HG03060 (cell line): Measurements from ENCODE around the gene SEC23B.
"Not testable (repeated sequence)": the region's sequence is repeated elsewhere in the genome, so short reads cannot be mapped to it uniquely, and the experiment has no call there.

Experiments
- ATAC-seq: cut with Tn5 transposase; IDR thresholded peaks from one replicate; pipeline ENCODE4 v1.9.1; 2021; ENCODE audit warnings: low read depth, moderate number of reproducible peaks; ENCODE audit not compliant: unreplicated experiment

Gene SEC23B

GRCh38 chr20:18523066-18523465 lies 15.3 kb downstream of the SEC23B start:
- no peak for ATAC-seq

GRCh38 chr20:18524646-18525045 lies 16.9 kb downstream of the SEC23B start:
- ATAC-seq: no peak

GRCh38 chr20:18526761-18527160 lies 19.0 kb downstream of the SEC23B start:
- ATAC-seq: not testable (repeated sequence)

GRCh38 chr20:18527339-18527738 lies 19.6 kb downstream of the SEC23B start:
- no peak for ATAC-seq

- ATAC-seq: no peak
Measured at GRCh38 chr20:18527836-18528235, 20.1 kb downstream of the SEC23B start.

GRCh38 chr20:18529041-18529440 lies 21.3 kb downstream of the SEC23B start:
- ATAC-seq: no peak

- no peak for ATAC-seq
Measured at GRCh38 chr20:18532626-18533025, 24.9 kb downstream of the SEC23B start.

- ATAC-seq: no peak
Measured at GRCh38 chr20:18533491-18533890, 25.8 kb downstream of the SEC23B start.

GRCh38 chr20:18533978-18534644 lies 26.4 kb downstream of the SEC23B start:
- no peak for ATAC-seq

- no peak for ATAC-seq
Measured at GRCh38 chr20:18537651-18538050, 29.9 kb downstream of the SEC23B start.

GRCh38 chr20:18541741-18542140 lies 34.0 kb downstream of the SEC23B start:
- ATAC-seq: no peak

GRCh38 chr20:18543216-18543615 lies 35.5 kb downstream of the SEC23B start:
- ATAC-seq: no peak

GRCh38 chr20:18543932-18544331 lies 36.2 kb downstream of the SEC23B start:
- no peak for ATAC-seq

- ATAC-seq: no peak
Measured at GRCh38 chr20:18545566-18545965, 37.8 kb downstream of the SEC23B start.

- ATAC-seq: no peak
Measured at GRCh38 chr20:18548465-18548864, 40.7 kb downstream of the SEC23B start.

- no peak for ATAC-seq
Measured at GRCh38 chr20:18553746-18554145, 46.0 kb downstream of the SEC23B start.

GRCh38 chr20:18566892-18567738 lies 59.4 kb downstream of the SEC23B start, which contains the start of gene SMIM26:
TSS of gene SMIM26 (plus strand) at chr20:18567432. CDS start at chr20:18567479, 47 bp downstream.
- peak; percentile 94 for ATAC-seq

- no peak for ATAC-seq
Measured at GRCh38 chr20:18567739-18568091, 60.0 kb downstream of the SEC23B start.

GRCh38 chr20:18571009-18571408 lies 63.3 kb downstream of the SEC23B start:
- ATAC-seq: no peak

- no peak for ATAC-seq
Measured at GRCh38 chr20:18571578-18571977, 63.8 kb downstream of the SEC23B start.

GRCh38 chr20:18577942-18578341 lies 70.2 kb downstream of the SEC23B start:
- ATAC-seq: no peak

GRCh38 chr20:18578581-18578980 lies 70.8 kb downstream of the SEC23B start:
- ATAC-seq: no peak
